CD4-positive, alpha-beta T cell (primary cell): Measurements from ENCODE around the gene DAPK1. TPM values are rescaled to one million over a fixed set of nuclear protein-coding genes. Genes with fewer than 3 reads are reported as not detected.

Source experiments
- ATAC-seq: fragments of 200-7000 bp; cut with Tn5 transposase; one replicate; pipeline ENCODE4 v1.10.0; 2022; ENCODE audit warnings: mild to moderate bottlenecking; ENCODE audit not compliant: poor library complexity
- CTCF ChIA-PET: fragments of 350-600 bp; sonication (Branson Sonifier 250); formaldehyde crosslinking; loops from one replicate; lab custom pipeline; 2021; ENCODE audit warnings: antibody characterized with exemption, inconsistent platforms; lab: Charles Lee
- POLR2A ChIA-PET: fragments of 350-600 bp; sonication (Branson Sonifier 250); formaldehyde crosslinking; loops from one replicate; lab custom pipeline; 2021; ENCODE audit warnings: antibody characterized with exemption, inconsistent platforms; lab: Charles Lee
- DNase-seq, 14 experiments: peaks; one replicate each; pipeline ENCODE4 v3.0.0-alpha.2; 2013 to 2020; ENCODE audit warnings: mixed read lengths in 2 of 14
- H3K27ac ChIP-seq, 2 donors: one replicate each; pipeline versions ENCODE4 v1.5.1 to v1.7.0; 2013; ENCODE audit warnings: low read length in 2 of 2, low read depth in 1 of 2, mild to moderate bottlenecking in 1 of 2
- H3K27me3 ChIP-seq, 2 experiments: 1 replicate in 1 of 2; 2 replicates in 1 of 2; pipeline versions ENCODE4 v1.6.1 to v1.7.0; 2013; ENCODE audit warnings: low read length in 2 of 2, control low read depth in 1 of 2, mild to moderate bottlenecking in 1 of 2, moderate library complexity in 1 of 2; ENCODE audit not compliant: insufficient read depth in 2 of 2, control insufficient read depth in 1 of 2
- H3K36me3 ChIP-seq: one replicate; pipeline ENCODE4 v1.6.1; 2013; ENCODE audit warnings: low read length, control low read depth; ENCODE audit not compliant: insufficient read depth
- H3K4me1 ChIP-seq: one replicate; pipeline ENCODE4 v1.6.1; 2013; ENCODE audit warnings: low read length, control low read depth; ENCODE audit not compliant: insufficient read depth
- H3K4me3 ChIP-seq: one replicate; pipeline ENCODE4 v1.5.1; 2013; ENCODE audit warnings: mild to moderate bottlenecking, low read length, moderate library complexity
- H3K9me3 ChIP-seq, 2 experiments: 1 replicate in 1 of 2; 2 replicates in 1 of 2; pipeline versions ENCODE4 v1.6.1 to v1.7.0; 2013; ENCODE audit warnings: low read length in 2 of 2, mild to moderate bottlenecking in 2 of 2, control low read depth in 1 of 2, moderate library complexity in 1 of 2; ENCODE audit not compliant: control insufficient read depth in 1 of 2, insufficient read depth in 1 of 2
- H3K27ac Mint-ChIP-seq: one replicate; pipeline ENCODE4 v1.8.0; 2020; ENCODE audit warnings: mixed read lengths
- H3K27me3 Mint-ChIP-seq: one replicate; pipeline ENCODE4 v1.8.0; 2021; ENCODE audit warnings: mixed read lengths
- H3K36me3 Mint-ChIP-seq: one replicate; pipeline ENCODE4 v1.8.0; 2021; ENCODE audit warnings: low read depth, mixed read lengths
- H3K4me1 Mint-ChIP-seq: one replicate; pipeline ENCODE4 v1.8.0; 2021; ENCODE audit warnings: low read depth, mixed read lengths
- H3K4me3 Mint-ChIP-seq: one replicate; pipeline ENCODE4 v1.8.0; 2020; ENCODE audit warnings: mild to moderate bottlenecking, mixed read lengths
- H3K9me3 Mint-ChIP-seq: one replicate; pipeline ENCODE4 v1.8.0; 2020; ENCODE audit warnings: mixed read lengths
- CTCF ChIP-seq: fragments of 200-600 bp; IDR thresholded peaks from one replicate; pipeline ENCODE4 v1.8.0; 2022; ENCODE audit warnings: antibody characterized with exemption, mild to moderate bottlenecking
- intact Hi-C, 2 experiments: fragments of 100-400 bp; cut with DNase I in 1 of 2; cut with micrococcal nuclease in 1 of 2; formaldehyde crosslinking; loops; one replicate each; pipeline versions ENCODE4 v1.15.1 to v1.9.0; 2023 to 2025; cut with DNase I, micrococcal nuclease
- total RNA-seq, 174 experiments: library from RNA in 2 of 174; stranded (reverse) in 2 of 174; gene quantifications; one replicate each; pipeline ENCODE4 v1.2.3 and lab custom pipeline; 2021 to 2026

Gene DAPK1
- total RNA-seq, 2 experiments from 2014 or later: 2.7 TPM

- no peaks in the 10 kb centered on the region for H3K4me1 ChIP-seq
- ATAC-seq: no peak
- no peaks in the 10 kb centered on the region for H3K27me3 ChIP-seq
- no peak overlapping the region for H3K27ac ChIP-seq
- H3K9me3 ChIP-seq: no peaks in the 10 kb centered on the region
- H3K36me3 ChIP-seq: no peaks in the 10 kb centered on the region
- DNase-seq: no peak
- ChIA-PET CTCF (no interaction called here), POLR2A (no interaction called here)
- Mint-ChIP-seq H3K36me3 (no peaks in the 10 kb centered on the region), H3K4me3 (no peak overlapping the region), H3K27me3 (no peaks in the 10 kb centered on the region), H3K4me1 (peaks cover 8% of the 10 kb centered on the region), H3K27ac (no peak overlapping the region), H3K9me3 (no peaks in the 10 kb centered on the region)
- intact Hi-C loops: no loop called here
- TF ChIP-seq CTCF: no peak
- no peak overlapping the region for H3K4me3 ChIP-seq
Observed at GRCh38 chr9:87533271-87533670, 35.6 kb downstream of the DAPK1 start.

- POLR2A ChIA-PET: no interaction called here
- no peak overlapping the region for H3K27ac Mint-ChIP-seq
Observed at GRCh38 chr9:87534036-87534435, 36.4 kb downstream of the DAPK1 start.

DNA sequence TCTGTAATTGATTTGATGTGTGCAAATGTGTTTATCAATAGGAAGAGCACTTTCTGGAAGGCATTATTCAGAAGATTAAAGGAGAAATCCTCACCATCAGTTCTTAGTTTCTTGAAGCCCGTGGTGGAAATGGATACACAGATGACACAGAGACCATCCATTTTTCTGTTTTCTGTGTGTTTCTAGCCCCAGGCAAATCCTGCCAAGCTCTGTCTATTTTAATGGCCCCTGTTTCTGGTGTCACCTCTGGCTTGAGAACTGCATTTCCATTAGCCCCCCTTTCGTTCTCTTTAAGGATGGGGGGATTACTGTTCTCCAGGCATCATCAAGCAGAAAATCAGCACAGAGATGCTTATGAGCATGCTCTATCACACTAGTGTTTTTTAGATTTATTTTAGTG, 37.3 kb downstream of the DAPK1 start:
- Histone ChIP-seq H3K27me3 (no peaks in the 10 kb centered on the region), H3K36me3 (no peaks in the 10 kb centered on the region), H3K27ac (no peak overlapping the region), H3K4me1 (no peaks in the 10 kb centered on the region), H3K4me3 (no peak overlapping the region), H3K9me3 (no peaks in the 10 kb centered on the region)
- Mint-ChIP-seq H3K9me3 (no peaks in the 10 kb centered on the region), H3K27me3 (no peaks in the 10 kb centered on the region), H3K4me1 (peaks cover 8% of the 10 kb centered on the region), H3K4me3 (no peak overlapping the region), H3K36me3 (no peaks in the 10 kb centered on the region), H3K27ac (no peak overlapping the region)
- DNase-seq (no peak), ATAC-seq (no peak)
- TF ChIP-seq CTCF: no peak
- intact Hi-C loops: no loop called here
- POLR2A ChIA-PET: no interaction called here
- CTCF ChIA-PET: no interaction called here

More at GRCh38 chr9:87534036-87534435, 36.4 kb downstream of the DAPK1 start:
- intact Hi-C loops: no loop called here
- CTCF ChIA-PET: no interaction called here
- ATAC-seq (no peak), DNase-seq (no peak)
- Mint-ChIP-seq H3K9me3 (no peaks in the 10 kb centered on the region), H3K4me1 (peaks cover 8% of the 10 kb centered on the region), H3K36me3 (no peaks in the 10 kb centered on the region), H3K27me3 (no peaks in the 10 kb centered on the region), H3K4me3 (no peak overlapping the region)
- Histone ChIP-seq H3K9me3 (no peaks in the 10 kb centered on the region), H3K27ac (no peak overlapping the region), H3K4me1 (no peaks in the 10 kb centered on the region), H3K27me3 (no peaks in the 10 kb centered on the region), H3K4me3 (no peak overlapping the region), H3K36me3 (no peaks in the 10 kb centered on the region)
- no peak for TF ChIP-seq CTCF
